Measurements from ENCODE around the gene LHX2. TPM values are rescaled to one million over a fixed set of nuclear protein-coding genes. Genes with fewer than 3 reads are reported as not detected.

LHX2 gene
- total RNA-seq, 1 experiment from 2014 or later, result not detected

- no peak overlapping the region for H2BK12ac ChIP-seq (ENCODE audit: insufficient read length, low read depth, low read length)
Observed at GRCh38 chr9:124015661-124016131, 4.1 kb downstream of the LHX2 start.

More at GRCh38 chr9:124015661-124016131, 4.1 kb downstream of the LHX2 start:
- H3K23ac ChIP-seq (ENCODE audit: insufficient read length, low read depth, low read length), result no peak overlapping the region
- H4K5ac ChIP-seq (ENCODE audit: insufficient read length, low read depth, low read length), result no peak overlapping the region
- no peaks in the 10 kb centered on the region for H3K4me1 ChIP-seq (ENCODE audit: insufficient read depth, low read length)
- H3K79me1 ChIP-seq (ENCODE audit: insufficient read depth, low read depth, low read length, poor library complexity, severe bottlenecking), result no peaks in the 10 kb centered on the region
- no peak overlapping the region for H2AK5ac ChIP-seq (ENCODE audit: insufficient read length, low read length)
- H3K4me2 ChIP-seq (ENCODE audit: insufficient read depth, insufficient read length, low read length), result peak overlapping the region; percentile 0
- peaks cover 72% of the 10 kb centered on the region for H3K27me3 ChIP-seq (ENCODE audit: insufficient read depth, low read length)
- H2BK15ac ChIP-seq (ENCODE audit: low read depth, low read length), result no peak overlapping the region
- H3K27ac ChIP-seq (ENCODE audit: insufficient read length, low read depth, low read length), result no peak overlapping the region
- H3K4me3 Mint-ChIP-seq, result peak overlapping the region; percentile 10 to 77; a peak in 4 of 5 replicates
- H2BK5ac ChIP-seq (ENCODE audit: insufficient read length, low read length), result no peak overlapping the region
- no peak overlapping the region for H3K4ac ChIP-seq (ENCODE audit: low read depth, low read length)
- no peak overlapping the region for H4K8ac ChIP-seq (replicated peaks; ENCODE audit: insufficient read length, low read depth, low read length)
- H3K4me1 Mint-ChIP-seq, result peaks cover 32 to 50% of the 10 kb centered on the region in 2 experiments
- no peak for DNase-seq
- H3T11ph ChIP-seq (ENCODE audit: low read length), result no peak overlapping the region
- H4K20me1 ChIP-seq (ENCODE audit: control insufficient read depth, insufficient read depth, insufficient read length), result peaks cover 3% of the 10 kb centered on the region
- H3K9me3 Mint-ChIP-seq, result no peaks in the 10 kb centered on the region; a peak in 1 of 5 replicates
- H3K23me2 ChIP-seq (ENCODE audit: insufficient read length, low read depth, low read length, poor library complexity, severe bottlenecking), result peaks cover 16% of the 10 kb centered on the region
- no peak overlapping the region for H3K27ac Mint-ChIP-seq
- no peak overlapping the region for H2AFZ ChIP-seq (ENCODE audit: low read length)
- no peak for TF ChIP-seq CTCF (conservative IDR thresholded peaks at IDR 0.05)
- no peak overlapping the region for H2BK120ac ChIP-seq (ENCODE audit: low read depth, low read length, poor library complexity, severe bottlenecking)
- no peak overlapping the region for H3K9ac ChIP-seq (ENCODE audit: extremely low read depth, insufficient read length, low read length)
- H3K14ac ChIP-seq (ENCODE audit: insufficient read depth, low read length), result no peak overlapping the region
- no peak overlapping the region for H4K91ac ChIP-seq (ENCODE audit: insufficient read length, low read depth, low read length)
- no peaks in the 10 kb centered on the region for H3K79me2 ChIP-seq (ENCODE audit: insufficient read depth, low read length)
- H3K56ac ChIP-seq (ENCODE audit: insufficient read length, low read depth, low read length), result no peak overlapping the region
- no peak overlapping the region for H3K18ac ChIP-seq (ENCODE audit: insufficient read length, low read depth, low read length)
- H3K9me3 ChIP-seq (ENCODE audit: control insufficient read depth, low read depth, low read length), result no peaks in the 10 kb centered on the region
- H2BK20ac ChIP-seq (ENCODE audit: low read depth, low read length, poor library complexity, severe bottlenecking), result no peak overlapping the region
- H3K36me3 Mint-ChIP-seq (ENCODE audit: insufficient read depth in 1 of 3, low read depth in 3 of 3), result no peaks in the 10 kb centered on the region; a peak in 3 of 7 replicates
- peaks cover 97% of the 10 kb centered on the region for H3K27me3 Mint-ChIP-seq (ENCODE audit: low read depth)
- WGBS (ENCODE audit: extremely low coverage, insufficient read length, low lambda C conversion rate), result no CpG with 5 or more reads among the region's 26 CpGs

Data from H9 (cell line).